Medulla oblongata (tissue), 1 donor: ENCODE data around the gene CDC42BPA.

Experiments used
- DNase-seq: peaks from one replicate; pipeline ENCODE4 v3.0.0-alpha.2; 2015; ENCODE audit errors: extremely low spot score

CDC42BPA gene

DNA sequence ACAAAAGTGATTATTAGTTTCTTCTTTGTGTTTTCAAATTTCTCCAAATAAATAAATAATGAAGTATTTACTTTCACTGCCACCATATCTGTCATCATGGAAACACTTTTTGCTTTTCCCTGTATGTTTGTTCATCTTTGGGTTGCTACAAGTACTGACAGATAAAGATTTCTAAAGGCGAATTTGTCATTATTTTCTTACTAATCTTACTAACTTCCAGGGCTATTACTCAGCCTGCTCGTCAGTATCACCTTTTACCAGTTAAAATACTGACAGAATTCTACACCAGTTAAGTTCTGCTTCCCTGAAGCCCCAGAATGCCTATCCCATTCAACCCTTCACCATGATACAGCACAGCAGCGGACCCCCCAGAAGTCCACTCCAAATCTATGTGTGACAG is 106.1 kb downstream of the CDC42BPA start:
- no peak for DNase-seq

- no peak for DNase-seq
Measured at GRCh38 chr1:227210604-227211003, 107.7 kb downstream of the CDC42BPA start.

GRCh38 chr1:227197064-227197463 is 121.2 kb downstream of the CDC42BPA start:
- DNase-seq, result no peak

DNA sequence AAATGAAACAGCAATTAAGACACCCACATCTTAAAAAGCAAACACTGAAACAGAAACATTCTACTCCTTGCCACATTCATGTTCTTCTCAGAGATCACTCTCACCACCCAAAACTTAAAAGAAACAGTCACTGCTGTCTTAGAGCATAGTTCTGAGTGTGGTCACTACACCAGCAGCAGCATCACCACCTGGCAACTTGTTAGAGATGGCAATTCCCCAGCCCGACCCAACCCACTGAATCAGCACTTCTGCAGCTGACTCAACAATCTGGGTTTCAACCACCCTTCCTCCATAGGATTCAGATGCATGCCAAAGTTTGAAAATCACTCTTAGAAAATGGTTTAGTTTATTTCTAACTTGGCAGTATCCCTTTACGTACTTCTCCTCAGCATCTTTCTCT is 126.1 kb downstream of the CDC42BPA start:
- peak; percentile 31 for DNase-seq

- no peak for DNase-seq
Measured at GRCh38 chr1:227191607-227192006, 126.7 kb downstream of the CDC42BPA start.

DNA sequence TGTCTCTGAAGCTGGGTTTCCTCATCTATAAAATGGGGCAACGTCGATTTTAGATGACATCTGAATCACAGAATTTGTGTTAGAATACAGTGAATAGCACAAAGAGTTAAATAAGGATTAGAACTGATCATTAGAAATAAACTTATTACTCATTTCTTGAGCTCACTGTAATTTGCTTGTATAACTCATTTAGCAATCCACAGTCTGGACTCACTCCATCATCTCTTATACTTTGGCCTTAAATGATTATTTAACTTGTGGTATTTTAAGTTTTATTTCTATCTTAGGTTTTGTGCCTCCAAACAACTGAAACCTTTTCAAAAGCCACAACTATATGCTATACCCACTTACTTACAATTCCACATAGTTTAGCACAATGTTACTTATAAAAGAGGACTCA is 128.0 kb downstream of the CDC42BPA start:
- DNase-seq, result no peak

GRCh38 chr1:227185291-227185690 is 133.0 kb downstream of the CDC42BPA start:
- no peak for DNase-seq

DNA sequence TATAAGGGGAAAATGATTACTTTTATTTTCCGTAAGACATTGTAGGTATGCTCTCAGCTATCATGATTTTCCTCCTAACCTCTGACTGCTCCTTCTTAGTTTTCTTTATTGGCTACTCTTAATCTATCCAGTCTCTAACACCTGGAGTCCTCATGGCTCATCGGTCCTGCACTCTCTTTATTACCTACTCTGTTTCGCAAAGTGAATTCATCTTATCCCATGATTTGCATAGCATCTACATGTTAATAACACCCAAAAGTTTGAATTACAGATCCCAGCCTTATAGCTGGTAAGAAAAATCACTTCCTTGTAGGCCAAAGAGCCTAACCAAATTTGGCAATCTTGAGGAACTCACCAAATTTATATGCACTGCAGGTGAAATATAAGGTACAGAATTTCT is 136.3 kb downstream of the CDC42BPA start:
- no peak for DNase-seq

- DNase-seq, result no peak
Measured at GRCh38 chr1:227175611-227176010, 142.7 kb downstream of the CDC42BPA start.

DNA sequence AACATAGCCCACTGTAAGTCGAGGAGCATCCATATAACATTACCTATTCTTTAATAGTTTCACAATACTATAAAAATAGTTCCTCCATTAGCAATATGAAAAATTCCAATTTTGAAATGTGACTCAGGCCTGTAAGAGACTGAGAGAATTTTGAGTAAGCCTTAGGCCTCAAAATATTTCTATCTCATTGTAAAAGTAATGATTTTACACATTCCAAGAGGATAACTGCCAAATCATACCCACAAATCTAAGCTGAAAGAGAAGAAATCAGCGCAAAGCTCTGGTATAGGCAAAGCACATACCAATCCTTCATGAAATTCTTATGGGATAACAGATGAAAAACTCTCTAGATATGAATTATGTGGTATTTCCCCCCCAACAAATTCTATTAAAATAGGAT is 144.1 kb downstream of the CDC42BPA start:
- no peak for DNase-seq

DNA sequence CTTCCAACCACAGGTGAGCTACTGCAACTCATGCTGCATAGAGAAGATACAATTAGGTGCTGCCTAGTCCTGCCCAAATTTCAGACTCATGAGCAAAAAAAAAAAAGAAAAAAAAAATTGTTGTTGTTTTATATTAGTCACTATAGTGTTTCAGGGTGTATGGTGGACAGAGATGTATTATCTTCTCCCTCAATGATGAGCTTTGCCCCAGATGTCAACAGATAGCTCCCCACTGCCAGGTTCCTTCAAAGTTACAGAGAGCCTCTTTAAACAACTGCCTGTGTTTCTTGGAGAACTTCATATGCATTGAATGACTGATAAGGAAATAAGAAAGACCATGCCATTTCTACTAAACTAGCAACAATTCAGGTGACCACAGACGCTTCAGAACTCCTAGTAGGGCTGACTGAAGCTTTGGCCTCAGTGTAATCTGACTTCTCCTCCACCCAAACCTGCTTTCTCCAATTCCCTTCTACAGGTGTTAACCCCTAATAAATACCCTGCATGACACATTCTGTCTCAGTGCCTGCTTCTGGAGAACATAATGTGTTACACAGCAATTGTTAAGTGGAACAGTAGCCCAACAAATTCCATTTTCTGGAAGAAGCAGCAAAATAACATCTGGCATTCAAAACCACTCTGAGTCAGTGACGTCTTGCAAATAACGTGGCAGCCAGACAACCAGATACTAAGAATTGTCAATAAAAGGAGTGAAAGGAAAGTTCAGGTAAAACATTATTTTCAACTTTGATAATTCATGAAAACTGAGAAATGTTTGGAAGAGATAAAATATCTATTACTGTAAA is 147.7 kb downstream of the CDC42BPA start:
- no peak for DNase-seq

GRCh38 chr1:227169343-227169742 is 148.9 kb downstream of the CDC42BPA start:
- DNase-seq, result no peak

DNA sequence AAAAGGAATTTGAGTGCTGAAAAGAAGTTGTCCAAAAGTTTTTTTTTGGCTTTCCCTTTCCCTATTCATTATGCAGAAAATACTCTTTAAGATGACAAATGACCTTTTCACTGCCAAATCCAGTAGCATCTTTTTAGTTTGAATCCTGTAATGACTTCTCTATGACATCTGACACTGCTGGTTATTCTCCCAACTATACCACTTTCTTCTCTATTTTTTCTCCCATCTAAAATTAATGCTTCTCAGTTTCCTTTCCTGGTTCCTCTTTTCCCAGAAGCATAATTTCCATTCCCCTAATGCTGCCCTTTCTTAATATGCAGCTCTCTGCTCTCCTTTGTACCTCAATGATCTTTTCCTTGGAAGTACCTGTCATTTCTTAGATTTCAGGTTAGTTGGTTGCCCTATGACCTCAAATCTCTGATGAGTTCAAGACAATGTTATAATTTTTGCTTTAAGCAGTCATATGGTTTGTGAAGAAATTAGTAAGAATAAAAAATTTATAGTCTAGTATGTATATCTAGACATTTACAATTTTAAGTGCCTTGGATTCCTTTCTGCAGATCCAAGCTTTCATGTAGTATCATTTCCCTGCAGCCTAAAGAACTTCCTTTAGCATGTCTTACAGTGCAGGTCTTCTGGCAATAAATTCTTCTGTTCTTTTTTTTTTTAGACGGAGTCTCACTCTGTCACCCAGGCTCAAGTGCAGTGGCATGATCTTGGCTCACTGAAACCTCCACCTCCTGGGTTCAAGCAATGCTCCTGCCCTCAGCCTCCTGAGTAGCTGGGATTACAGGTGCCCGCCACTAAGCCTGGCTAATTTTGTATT is 150.8 kb downstream of the CDC42BPA start:
- DNase-seq, result no peak

- no peak for DNase-seq
Measured at GRCh38 chr1:227166559-227166958, 151.7 kb downstream of the CDC42BPA start.

GRCh38 chr1:227161470-227161869 is 156.8 kb downstream of the CDC42BPA start:
- no peak for DNase-seq

- DNase-seq, result no peak
Measured at GRCh38 chr1:227156520-227156919, 161.8 kb downstream of the CDC42BPA start.

DNA sequence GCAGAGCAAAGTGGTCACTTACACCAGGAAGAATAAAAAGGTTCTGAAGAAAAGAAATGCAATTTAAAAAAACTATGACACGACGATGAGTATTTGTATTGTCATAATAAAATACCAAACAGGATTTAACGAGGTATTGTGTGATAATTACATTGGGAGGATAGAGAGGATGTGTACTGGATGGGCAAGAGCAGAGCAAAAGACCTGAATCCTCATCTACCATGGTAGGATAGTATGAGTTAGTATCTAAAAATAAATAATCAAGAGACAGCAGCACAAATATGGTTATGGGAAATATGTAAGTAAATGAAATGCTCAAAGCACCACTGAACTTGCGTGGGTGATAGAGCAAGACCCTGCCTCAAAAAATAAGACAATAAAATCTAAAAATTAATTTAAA is 162.6 kb downstream of the CDC42BPA start:
- DNase-seq, result no peak

GRCh38 chr1:227155004-227155403 is 163.3 kb downstream of the CDC42BPA start:
- DNase-seq, result no peak

DNA sequence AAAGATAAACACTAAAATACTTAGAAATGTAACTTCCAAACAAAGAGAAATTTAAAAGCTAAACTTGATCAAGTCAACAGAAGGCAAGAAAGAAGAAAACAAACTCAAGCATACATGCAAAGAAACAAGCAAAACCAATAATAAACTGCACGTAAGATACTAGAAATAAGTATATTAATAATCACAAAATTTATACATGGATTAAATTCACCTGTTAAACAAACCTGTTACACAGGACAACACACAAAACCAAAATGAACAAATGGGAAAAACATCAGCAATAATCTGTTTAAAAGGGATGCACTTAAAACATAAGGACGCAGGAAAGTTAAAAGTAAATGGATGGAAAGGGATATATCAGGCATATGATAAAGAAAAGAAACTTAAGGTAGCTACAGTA is 165.8 kb downstream of the CDC42BPA start:
- no peak for DNase-seq

- no peak for DNase-seq
Measured at GRCh38 chr1:227140376-227140775, 177.9 kb downstream of the CDC42BPA start.

GRCh38 chr1:227136210-227136820 is 182.0 kb downstream of the CDC42BPA start:
- no peak for DNase-seq

- DNase-seq, result no peak
Measured at GRCh38 chr1:227134686-227135314, 183.5 kb downstream of the CDC42BPA start.
